GM12873 (cell line): ENCODE results near the gene CUEDC1.

Experiments used
- CTCF ChIP-seq: IDR thresholded peaks from 2 replicates; pipeline ENCODE4 v1.5.1; 2012; ENCODE audit warnings: low read depth, mild to moderate bottlenecking, moderate library complexity, low read length, control low read depth; ENCODE audit not compliant: insufficient read depth; ENCODE audit errors: missing control alignments

CUEDC1 gene

GRCh38 chr17:57890857-57891232, 64.4 kb downstream of the CUEDC1 start:
- no peak for TF ChIP-seq CTCF

- TF ChIP-seq CTCF = no peak
Measured at GRCh38 chr17:57889892-57890856, 65.0 kb downstream of the CUEDC1 start.

GRCh38 chr17:57889252-57889651, 66.0 kb downstream of the CUEDC1 start:
- TF ChIP-seq CTCF = no peak

- no peak for TF ChIP-seq CTCF
Measured at GRCh38 chr17:57888311-57889216, 66.6 kb downstream of the CUEDC1 start.

- TF ChIP-seq CTCF = no peak
Measured at GRCh38 chr17:57887161-57887560, 68.1 kb downstream of the CUEDC1 start.

- TF ChIP-seq CTCF = no peak
Measured at GRCh38 chr17:57886020-57886419, 69.2 kb downstream of the CUEDC1 start.
